ENCODE data around the gene ATXN7L1.
"Not testable (repeated sequence)": the region's sequence is repeated elsewhere in the genome, so short reads cannot be mapped to it uniquely, and the experiment has no call there.

Gene ATXN7L1

GRCh38 chr7:105802604-105803428 is 73.6 kb downstream of the ATXN7L1 start:
- no peak for DNase-seq (ENCODE audit: low spot score)

GRCh38 chr7:105800849-105801534 is 75.4 kb downstream of the ATXN7L1 start:
- no peak for DNase-seq (ENCODE audit: low spot score)

GRCh38 chr7:105800442-105800841 is 76.0 kb downstream of the ATXN7L1 start:
- peak; percentile 45 for DNase-seq (ENCODE audit: low spot score)

- no peak for DNase-seq (ENCODE audit: low spot score)
Measured at GRCh38 chr7:105799677-105800076, 76.7 kb downstream of the ATXN7L1 start.

GRCh38 chr7:105799006-105799405 is 77.4 kb downstream of the ATXN7L1 start:
- no peak for DNase-seq (ENCODE audit: low spot score)

GRCh38 chr7:105797652-105798051 is 78.7 kb downstream of the ATXN7L1 start:
- DNase-seq (ENCODE audit: low spot score) = no peak

- peak; percentile 32 for DNase-seq (ENCODE audit: low spot score)
Measured at GRCh38 chr7:105796365-105796764, 80.0 kb downstream of the ATXN7L1 start.

- peak; percentile 69 for DNase-seq (ENCODE audit: low spot score)
Measured at GRCh38 chr7:105794741-105795729, 81.4 kb downstream of the ATXN7L1 start.

GRCh38 chr7:105792488-105793370 is 83.7 kb downstream of the ATXN7L1 start:
- DNase-seq (ENCODE audit: low spot score) = no peak

GRCh38 chr7:105791926-105792325 is 84.5 kb downstream of the ATXN7L1 start:
- no peak for DNase-seq (ENCODE audit: low spot score)

- DNase-seq (ENCODE audit: low spot score) = no peak
Measured at GRCh38 chr7:105790996-105791395, 85.4 kb downstream of the ATXN7L1 start.

- not testable (repeated sequence) for DNase-seq (ENCODE audit: low spot score)
Measured at GRCh38 chr7:105790452-105790851, 85.9 kb downstream of the ATXN7L1 start.

- no peak for DNase-seq (ENCODE audit: low spot score)
Measured at GRCh38 chr7:105788816-105789349, 87.5 kb downstream of the ATXN7L1 start.

- DNase-seq (ENCODE audit: low spot score) = no peak
Measured at GRCh38 chr7:105788356-105788755, 88.0 kb downstream of the ATXN7L1 start.

GRCh38 chr7:105787793-105788192 is 88.6 kb downstream of the ATXN7L1 start:
- DNase-seq (ENCODE audit: low spot score) = no peak

GRCh38 chr7:105786520-105787470 is 89.6 kb downstream of the ATXN7L1 start:
- no peak for DNase-seq (ENCODE audit: low spot score)

GRCh38 chr7:105782391-105783042 is 93.9 kb downstream of the ATXN7L1 start:
- peak; percentile 82 for DNase-seq (ENCODE audit: low spot score)

- no peak for DNase-seq (ENCODE audit: low spot score)
Measured at GRCh38 chr7:105779856-105780780, 96.3 kb downstream of the ATXN7L1 start.

All from AG20443 (cell line).